ENCODE results near the gene SUV39H2.

- no peak for TF ChIP-seq POLR2A (IDR thresholded peaks at IDR 0.05)
- no peak for TF ChIP-seq CTCF (IDR thresholded peaks at IDR 0.05)
- TF ChIP-seq POLR2AphosphoS5 (IDR thresholded peaks at IDR 0.05; ENCODE audit: insufficient read depth in 1 of 2, low read depth in 1 of 2) = no peak
Observed at GRCh38 chr10:14884082-14884481, 5.4 kb downstream of the SUV39H2 start.

Measured in vagina (tissue), 2 donors.